Coronary artery (tissue), 2 donors: Measurements from ENCODE around the gene TNS3.

Experiments used
- DNase-seq: peaks from one replicate; pipeline ENCODE4 v3.0.0-alpha.2; 2017; ENCODE audit warnings: low spot score
- H3K27ac ChIP-seq, 2 donors: fragments of 200-600 bp; sonication (generic); one replicate each; pipeline ENCODE4 v1.5.1; 2016 to 2019
- H3K4me3 ChIP-seq: fragments of 200-600 bp; sonication (generic); 2 replicates; pipeline ENCODE4 v1.5.1; 2016; ENCODE audit warnings: mild to moderate bottlenecking, moderate library complexity
- CTCF ChIP-seq: fragments of 200-600 bp; sonication (generic); IDR thresholded peaks from one replicate; pipeline ENCODE4 v1.5.1; 2019; ENCODE audit warnings: antibody characterized with exemption

Gene TNS3

GRCh38 chr7:47361236-47361635 is 220.7 kb downstream of the TNS3 start:
- TF ChIP-seq CTCF: no peak
- DNase-seq: no peak
- H3K27ac ChIP-seq: no peak overlapping the region

GRCh38 chr7:47360301-47360900 is 221.5 kb downstream of the TNS3 start:
- Histone ChIP-seq H3K4me3 (no peak overlapping the region), H3K27ac (no peak overlapping the region)
- no peak for DNase-seq
- no peak for TF ChIP-seq CTCF

More at GRCh38 chr7:47361236-47361635, 220.7 kb downstream of the TNS3 start:
- H3K4me3 ChIP-seq: no peak overlapping the region

GRCh38 chr7:47358944-47359588 is 222.8 kb downstream of the TNS3 start:
- no peak for TF ChIP-seq CTCF
- DNase-seq: no peak

GRCh38 chr7:47358357-47358756 is 223.6 kb downstream of the TNS3 start:
- no peak for DNase-seq
- Histone ChIP-seq H3K4me3 (no peak overlapping the region), H3K27ac (no peak overlapping the region)
- no peak for TF ChIP-seq CTCF

More at GRCh38 chr7:47358944-47359588, 222.8 kb downstream of the TNS3 start:
- no peak overlapping the region for H3K4me3 ChIP-seq
- no peak overlapping the region for H3K27ac ChIP-seq

- no peak for DNase-seq
- Histone ChIP-seq H3K27ac (no peak overlapping the region), H3K4me3 (no peak overlapping the region)
- no peak for TF ChIP-seq CTCF
These were observed 224.0 kb downstream of the TNS3 start for GRCh38 chr7:47357863-47358262.

GRCh38 chr7:47357361-47357760 is 224.6 kb downstream of the TNS3 start:
- no peak for TF ChIP-seq CTCF
- no peak for DNase-seq
- no peak overlapping the region for H3K4me3 ChIP-seq
- no peak overlapping the region for H3K27ac ChIP-seq

GRCh38 chr7:47356261-47356660 is 225.7 kb downstream of the TNS3 start:
- DNase-seq: no peak
- H3K4me3 ChIP-seq: no peak overlapping the region

More at GRCh38 chr7:47356261-47356660, 225.7 kb downstream of the TNS3 start:
- no peak overlapping the region for H3K27ac ChIP-seq
- no peak for TF ChIP-seq CTCF
